OCI-LY3 (cell line): ENCODE results near the gene SETD5.

ENCODE experiments used
- H2AFZ ChIP-seq: fragments of 200-600, 300-600 bp; shearing (Covaris generic); 2 replicates; pipeline ENCODE4 v1.6.0; 2014; ENCODE audit warnings: antibody characterized with exemption, low read depth, low read length
- H3K27ac ChIP-seq: fragments of 200-600, 300-600 bp; sonication (generic); 2 replicates; pipeline ENCODE4 v1.5.1; 2014; ENCODE audit warnings: mild to moderate bottlenecking, low read length, moderate library complexity, mixed read lengths
- H3K27me3 ChIP-seq: fragments of 200-600, 300-600 bp; sonication (generic); 2 replicates; pipeline ENCODE4 v1.6.1; 2014; ENCODE audit warnings: low read depth, low read length, mixed read lengths
- H3K36me3 ChIP-seq: fragments of 200-600, 300-600 bp; sonication (generic); replicated peaks from 2 replicates; pipeline ENCODE3; 2014; ENCODE audit warnings: low read depth, low read length, mixed read lengths
- H3K4me1 ChIP-seq: fragments of 300-600, 200-600 bp; sonication (generic); 2 replicates; pipeline ENCODE4 v1.6.1; 2014; ENCODE audit warnings: low read length, mixed read lengths
- H3K4me2 ChIP-seq: fragments of 200-600, 300-600 bp; sonication (generic); 2 replicates; pipeline ENCODE4 v1.6.1; 2014; ENCODE audit warnings: low read length, mixed read lengths
- H3K4me3 ChIP-seq: fragments of 300-600, 200-600 bp; sonication (generic); 2 replicates; pipeline ENCODE4 v1.5.1; 2014; ENCODE audit warnings: antibody characterized with exemption, mild to moderate bottlenecking, low read length, moderate library complexity
- H3K79me2 ChIP-seq: fragments of 300-600, 200-600 bp; shearing (Covaris generic); 2 replicates; pipeline ENCODE4 v1.6.1; 2014; ENCODE audit warnings: mild to moderate bottlenecking, low read length, mixed read lengths
- H3K9ac ChIP-seq: fragments of 300-600, 200-600 bp; shearing (Covaris generic); 2 replicates; pipeline ENCODE4 v1.6.0; 2014; ENCODE audit warnings: mild to moderate bottlenecking, low read length, moderate library complexity
- H3K9me3 ChIP-seq: fragments of 200-600, 300-600 bp; shearing (Covaris generic); 2 replicates; pipeline ENCODE4 v1.6.1; 2014; ENCODE audit warnings: low read length, mixed read lengths; ENCODE audit not compliant: insufficient read depth
- H4K20me1 ChIP-seq: fragments of 200-600, 300-600 bp; sonication (generic); 2 replicates; pipeline ENCODE4 v1.6.1; 2016; ENCODE audit warnings: low read length, mixed read lengths; ENCODE audit not compliant: insufficient read depth
- EZH2phosphoT487 ChIP-seq: fragments of 200-600 bp; shearing (Covaris generic); IDR thresholded peaks from 2 replicates; pipeline ENCODE4 v1.6.1; 2018; ENCODE audit warnings: antibody characterized with exemption, mixed run types, low read depth
- TF ChIP-seq, protein P1 (sequence below): fragments of 200-600, 300-600 bp; sonication (generic); IDR thresholded peaks from 2 replicates; pipeline ENCODE4 v1.5.1; 2014; ENCODE audit warnings: antibody characterized with exemption, low read length, low read depth

SETD5 gene

DNA sequence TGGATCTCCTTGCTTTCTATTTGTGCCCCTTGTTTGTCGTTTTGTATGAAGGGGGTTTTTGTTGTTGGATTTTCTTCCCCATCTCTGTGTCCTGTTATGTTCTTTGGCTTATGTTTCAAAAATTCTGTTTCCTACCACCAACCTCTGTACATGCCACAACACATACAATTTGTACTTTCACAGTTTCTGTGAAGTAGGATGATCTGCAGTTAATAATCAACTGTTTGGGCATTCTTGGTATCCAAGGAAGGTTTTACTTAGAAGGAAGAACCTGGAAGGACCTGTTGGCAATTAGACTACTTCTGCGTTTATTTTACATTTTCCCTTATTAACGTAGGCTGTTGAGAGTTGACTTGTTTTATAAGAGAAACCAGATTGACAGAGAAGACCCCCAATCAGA is 8.3 kb downstream of the SETD5 start:
- peaks cover 98% of the 10 kb centered on the region for H4K20me1 ChIP-seq
- no peak overlapping the region for H3K4me2 ChIP-seq
- no peak overlapping the region for H3K27ac ChIP-seq
- TF ChIP-seq, protein P1, sequence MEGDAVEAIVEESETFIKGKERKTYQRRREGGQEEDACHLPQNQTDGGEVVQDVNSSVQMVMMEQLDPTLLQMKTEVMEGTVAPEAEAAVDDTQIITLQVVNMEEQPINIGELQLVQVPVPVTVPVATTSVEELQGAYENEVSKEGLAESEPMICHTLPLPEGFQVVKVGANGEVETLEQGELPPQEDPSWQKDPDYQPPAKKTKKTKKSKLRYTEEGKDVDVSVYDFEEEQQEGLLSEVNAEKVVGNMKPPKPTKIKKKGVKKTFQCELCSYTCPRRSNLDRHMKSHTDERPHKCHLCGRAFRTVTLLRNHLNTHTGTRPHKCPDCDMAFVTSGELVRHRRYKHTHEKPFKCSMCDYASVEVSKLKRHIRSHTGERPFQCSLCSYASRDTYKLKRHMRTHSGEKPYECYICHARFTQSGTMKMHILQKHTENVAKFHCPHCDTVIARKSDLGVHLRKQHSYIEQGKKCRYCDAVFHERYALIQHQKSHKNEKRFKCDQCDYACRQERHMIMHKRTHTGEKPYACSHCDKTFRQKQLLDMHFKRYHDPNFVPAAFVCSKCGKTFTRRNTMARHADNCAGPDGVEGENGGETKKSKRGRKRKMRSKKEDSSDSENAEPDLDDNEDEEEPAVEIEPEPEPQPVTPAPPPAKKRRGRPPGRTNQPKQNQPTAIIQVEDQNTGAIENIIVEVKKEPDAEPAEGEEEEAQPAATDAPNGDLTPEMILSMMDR: no peak
- TF ChIP-seq EZH2phosphoT487: no peak
- no peak overlapping the region for H2AFZ ChIP-seq
- H3K27me3 ChIP-seq: no peaks in the 10 kb centered on the region
- H3K36me3 ChIP-seq: peaks cover 11% of the 10 kb centered on the region
- H3K79me2 ChIP-seq: peaks cover 100% of the 10 kb centered on the region
- H3K4me3 ChIP-seq: no peak overlapping the region
- peaks cover 55% of the 10 kb centered on the region for H3K4me1 ChIP-seq
- no peak overlapping the region for H3K9ac ChIP-seq
- H3K9me3 ChIP-seq: no peaks in the 10 kb centered on the region

DNA sequence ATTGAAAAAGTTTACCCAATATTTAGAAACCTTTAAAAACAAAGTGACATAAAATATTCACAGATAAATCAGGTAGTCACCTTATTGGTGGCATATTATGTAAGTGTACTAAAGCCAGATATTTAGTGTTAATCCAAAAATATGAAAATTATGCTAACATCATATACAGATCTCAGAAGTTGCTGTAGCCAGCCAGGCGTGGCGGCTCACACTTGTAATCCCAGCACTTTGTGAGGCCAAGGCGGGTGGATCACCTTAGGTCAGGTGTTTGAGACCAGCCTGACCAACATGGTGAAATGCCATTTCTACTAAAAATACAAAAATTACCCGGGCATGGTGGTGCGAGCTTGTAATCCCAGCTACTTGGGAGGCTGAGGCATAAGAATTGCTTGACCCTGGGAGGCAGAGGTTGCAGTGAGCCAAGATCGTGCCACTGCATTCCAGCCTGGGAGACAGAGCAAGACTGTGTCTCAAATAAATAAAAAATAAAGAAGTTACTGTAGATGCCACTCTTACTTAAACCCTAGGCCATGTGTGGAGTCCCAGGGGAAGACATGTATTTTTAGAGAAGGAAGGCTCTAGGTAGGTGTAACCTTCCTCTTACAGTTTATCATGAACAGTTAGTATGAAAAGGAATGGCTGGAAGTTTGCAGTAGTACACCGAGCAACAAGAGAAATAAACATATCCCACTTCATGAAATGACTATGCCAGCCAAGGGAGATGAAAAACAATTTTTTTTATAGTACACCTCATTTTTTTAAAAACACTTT is 9.6 kb downstream of the SETD5 start:
- Histone ChIP-seq H4K20me1 (peaks cover 98% of the 10 kb centered on the region), H3K36me3 (peaks cover 8% of the 10 kb centered on the region), H2AFZ (no peak overlapping the region), H3K27me3 (no peaks in the 10 kb centered on the region), H3K9ac (no peak overlapping the region), H3K9me3 (no peaks in the 10 kb centered on the region), H3K79me2 (peaks cover 100% of the 10 kb centered on the region), H3K4me3 (no peak overlapping the region), H3K4me1 (peaks cover 47% of the 10 kb centered on the region), H3K4me2 (no peak overlapping the region), H3K27ac (no peak overlapping the region)
- TF ChIP-seq EZH2phosphoT487: no peak
- TF ChIP-seq, protein P1: no peak

DNA sequence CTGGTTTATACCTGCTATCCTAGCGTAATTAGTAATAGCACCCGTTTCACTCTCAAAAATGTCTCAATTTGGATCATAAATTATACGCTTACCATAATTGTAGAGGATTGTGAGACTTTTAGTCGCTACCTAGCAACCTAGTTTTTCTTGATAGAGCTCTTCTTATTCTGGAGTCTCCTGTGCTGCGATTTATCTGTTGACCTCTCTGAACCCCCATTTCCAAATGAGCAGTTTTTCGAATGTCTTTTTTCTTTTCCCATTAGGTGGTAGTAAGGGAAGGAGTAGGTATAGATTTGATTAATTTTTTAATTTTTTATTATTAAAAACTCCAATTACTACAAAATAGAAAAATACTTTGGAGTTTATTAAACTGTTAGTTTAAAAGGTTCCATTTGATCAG is 10.6 kb downstream of the SETD5 start:
- Histone ChIP-seq H3K4me3 (no peak overlapping the region), H2AFZ (no peak overlapping the region), H3K4me1 (peaks cover 39% of the 10 kb centered on the region), H3K36me3 (peaks cover 8% of the 10 kb centered on the region), H3K4me2 (no peak overlapping the region), H3K79me2 (peaks cover 100% of the 10 kb centered on the region), H3K27ac (no peak overlapping the region), H3K9ac (no peak overlapping the region), H4K20me1 (peaks cover 98% of the 10 kb centered on the region), H3K9me3 (no peaks in the 10 kb centered on the region), H3K27me3 (no peaks in the 10 kb centered on the region)
- no peak for TF ChIP-seq EZH2phosphoT487

DNA sequence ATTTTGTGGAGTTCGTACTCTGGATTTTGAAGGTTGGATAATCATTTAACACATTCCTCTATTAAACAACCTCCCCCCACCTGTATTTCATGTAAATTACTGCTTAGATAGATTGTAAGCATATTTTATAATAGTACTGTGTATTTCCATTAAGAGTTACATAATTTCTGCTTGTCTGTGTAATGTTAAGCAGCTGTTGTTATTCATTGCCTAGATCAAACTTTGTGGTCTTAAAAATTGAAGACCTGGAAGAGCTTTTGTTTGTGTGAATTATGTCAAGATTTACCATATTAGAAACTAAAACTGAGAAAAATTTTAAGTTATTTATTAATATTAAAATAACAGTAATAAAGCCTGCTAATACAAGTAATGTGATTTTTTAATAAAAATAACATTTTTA is 11.1 kb downstream of the SETD5 start:
- Histone ChIP-seq H3K9ac (no peak overlapping the region), H3K79me2 (peaks cover 100% of the 10 kb centered on the region), H3K36me3 (peaks cover 8% of the 10 kb centered on the region), H3K27ac (no peak overlapping the region), H3K4me1 (peaks cover 39% of the 10 kb centered on the region), H3K4me3 (no peak overlapping the region), H4K20me1 (peaks cover 98% of the 10 kb centered on the region), H3K4me2 (no peak overlapping the region), H3K27me3 (no peaks in the 10 kb centered on the region), H3K9me3 (no peaks in the 10 kb centered on the region), H2AFZ (no peak overlapping the region)
- TF ChIP-seq EZH2phosphoT487: no peak
- TF ChIP-seq, protein P1: no peak
